IMR-90 (cell line): Measurements from ENCODE around the gene TMEM163. TPM values are rescaled to one million over a fixed set of nuclear protein-coding genes. Genes with fewer than 3 reads are reported as not detected.

ENCODE experiments used
- ATAC-seq: fragments of 200-7000 bp; cut with Tn5 transposase; 2 replicates; pipeline ENCODE4 v1.9.1; 2020; ENCODE audit warnings: low read depth, mild to moderate bottlenecking, moderate library complexity
- BruUV-seq: library from RNA; stranded (reverse); fragments of 400-500 nt; replicated peaks from 2 replicates; lab custom pipeline; 2021; lab: Mats Ljungman, UMichigan
- CTCF ChIA-PET: fragments of 300-600 bp; formaldehyde crosslinking; extraction: SDS; loops from one replicate; lab custom pipeline; 2021; ENCODE audit warnings: antibody characterized with exemption; lab: Yijun Ruan, JAX
- POLR2A ChIA-PET: fragments of 300-600 bp; sonication (Branson Sonifier 250); formaldehyde crosslinking; loops from one replicate; lab custom pipeline; 2022; ENCODE audit warnings: antibody characterized with exemption; ENCODE audit not compliant: unreplicated experiment; lab: Charles Lee
- DNase-seq: peaks from one replicate; pipeline ENCODE4 v3.0.0; 2013
- H2AFZ ChIP-seq: replicated peaks from 2 replicates; pipeline ENCODE3; 2013; ENCODE audit warnings: low read length, mild to moderate bottlenecking; ENCODE audit not compliant: poor library complexity
- H2AK5ac ChIP-seq: 2 replicates; pipeline ENCODE4 v1.6.1; 2013; ENCODE audit warnings: low read depth, low read length, inconsistent platforms
- H2AK9ac ChIP-seq: replicated peaks from 2 replicates; pipeline ENCODE3; 2013; ENCODE audit warnings: mild to moderate bottlenecking, low read depth, low read length, moderate library complexity; ENCODE audit not compliant: poor library complexity
- H2BK120ac ChIP-seq: 2 replicates; pipeline ENCODE4 v1.6.1; 2013; ENCODE audit warnings: low read depth, low read length, inconsistent platforms
- H2BK15ac ChIP-seq: 3 replicates; pipeline ENCODE4 v1.6.1; 2013; ENCODE audit warnings: low read depth, low read length, inconsistent platforms
- H2BK20ac ChIP-seq: 2 replicates; pipeline ENCODE4 v1.6.1; 2013; ENCODE audit warnings: low read depth, mild to moderate bottlenecking, inconsistent platforms, low read length, moderate library complexity
- H2BK5ac ChIP-seq: 2 replicates; pipeline ENCODE4 v1.6.1; 2013; ENCODE audit warnings: mild to moderate bottlenecking, low read depth, low read length, inconsistent platforms; ENCODE audit not compliant: poor library complexity, severe bottlenecking
- H3K14ac ChIP-seq: replicated peaks from 2 replicates; pipeline ENCODE4 v1.6.1; 2013; ENCODE audit warnings: low read depth, low read length, inconsistent platforms
- H3K18ac ChIP-seq: 2 replicates; pipeline ENCODE4 v1.6.1; 2013; ENCODE audit warnings: low read depth, low read length, control low read depth
- H3K23ac ChIP-seq: 2 replicates; pipeline ENCODE4 v1.6.1; 2013; ENCODE audit warnings: low read depth, low read length, inconsistent platforms
- H3K27ac ChIP-seq: 2 replicates; pipeline ENCODE4 v1.5.1; 2013; ENCODE audit warnings: mild to moderate bottlenecking, control low read depth, low read length; ENCODE audit not compliant: insufficient read depth
- H3K27me3 ChIP-seq: 2 replicates; pipeline ENCODE4 v1.6.1; 2013; ENCODE audit warnings: low read length; ENCODE audit not compliant: control insufficient read depth, insufficient read depth
- H3K36me3 ChIP-seq: 2 replicates; pipeline ENCODE4 v1.6.1; 2013; ENCODE audit warnings: low read length, mixed read lengths; ENCODE audit not compliant: control insufficient read depth, insufficient read depth
- H3K4ac ChIP-seq: 2 replicates; pipeline ENCODE4 v1.6.1; 2013; ENCODE audit warnings: low read depth, low read length, inconsistent platforms
- H3K4me1 ChIP-seq: 2 replicates; pipeline ENCODE4 v1.6.1; 2013; ENCODE audit warnings: low read length, mixed read lengths; ENCODE audit not compliant: control insufficient read depth, insufficient read depth
- H3K4me2 ChIP-seq: 2 replicates; pipeline ENCODE4 v1.6.1; 2013; ENCODE audit warnings: low read depth, mild to moderate bottlenecking, control low read depth, low read length, moderate library complexity
- H3K4me3 ChIP-seq: 2 replicates; pipeline ENCODE4 v1.5.1; 2013; ENCODE audit warnings: low read depth, mild to moderate bottlenecking, control low read depth, low read length, moderate library complexity; ENCODE audit not compliant: insufficient read depth
- H3K56ac ChIP-seq: 2 replicates; pipeline ENCODE4 v1.6.1; 2013; ENCODE audit warnings: low read length, inconsistent platforms; ENCODE audit not compliant: insufficient read depth; ENCODE audit errors: extremely low read depth
- H3K79me1 ChIP-seq, 2 experiments: 2 replicates each; pipeline ENCODE4 v1.6.1; 2013; ENCODE audit warnings: low read length in 2 of 2, inconsistent platforms in 1 of 2, low read depth in 1 of 2
- H3K9ac ChIP-seq: 2 replicates; pipeline ENCODE4 v1.6.1; 2013; ENCODE audit warnings: low read depth, low read length, control low read depth
- H3K9me1 ChIP-seq: 2 replicates; pipeline ENCODE4 v1.6.1; 2013; ENCODE audit warnings: low read length, inconsistent platforms; ENCODE audit not compliant: insufficient read depth
- H3K9me3 ChIP-seq: 2 replicates; pipeline ENCODE4 v1.6.1; 2013; ENCODE audit warnings: low read length; ENCODE audit not compliant: control insufficient read depth, insufficient read depth
- H4K20me1 ChIP-seq: 2 replicates; pipeline ENCODE4 v1.6.1; 2013; ENCODE audit warnings: low read length, inconsistent platforms; ENCODE audit not compliant: insufficient read depth
- H4K5ac ChIP-seq: 2 replicates; pipeline ENCODE4 v1.6.1; 2013; ENCODE audit warnings: mild to moderate bottlenecking, low read depth, low read length, control low read depth
- H4K8ac ChIP-seq, 2 experiments: 2 replicates each; pipeline ENCODE4 v1.6.1; 2013; ENCODE audit warnings: low read depth in 2 of 2, low read length in 2 of 2, control low read depth in 1 of 2, inconsistent platforms in 1 of 2
- H4K91ac ChIP-seq: 2 replicates; pipeline ENCODE4 v1.6.1; 2013; ENCODE audit warnings: low read depth, low read length, inconsistent platforms; ENCODE audit not compliant: insufficient read depth
- BHLHE40 ChIP-seq: fragments of 150-350 bp; IDR thresholded peaks from 2 replicates; pipeline ENCODE4 v1.6.1; 2016; ENCODE audit warnings: mild to moderate bottlenecking, low read depth, low read length
- CEBPB ChIP-seq: IDR thresholded peaks from 2 replicates; pipeline ENCODE4 v1.6.1; 2012; ENCODE audit warnings: low read depth, low read length, improper control_type of control experiment
- ELK1 ChIP-seq: fragments of 150-350 bp; IDR thresholded peaks from 2 replicates; pipeline ENCODE4 v1.6.1; 2016; ENCODE audit warnings: low read depth, mild to moderate bottlenecking, low read length, moderate library complexity, borderline replicate concordance
- FOS ChIP-seq: fragments of 150-350 bp; IDR thresholded peaks from 2 replicates; pipeline ENCODE4 v1.6.1; 2016; ENCODE audit warnings: low read depth, low read length
- MAZ ChIP-seq: IDR thresholded peaks from 2 replicates; pipeline ENCODE4 v1.6.1; 2012; ENCODE audit warnings: low read depth, mild to moderate bottlenecking, low read length, improper control_type of control experiment, moderate library complexity, borderline replicate concordance
- MXI1 ChIP-seq: IDR thresholded peaks from 2 replicates; pipeline ENCODE4 v1.6.1; 2012; ENCODE audit warnings: low read depth, mild to moderate bottlenecking, low read length, moderate library complexity, borderline replicate concordance
- NFE2L2 ChIP-seq: fragments of 150-350 bp; IDR thresholded peaks from 2 replicates; pipeline ENCODE4 v1.6.1; 2016; ENCODE audit warnings: low read depth, mild to moderate bottlenecking, low read length
- POLR2A ChIP-seq: IDR thresholded peaks from 2 replicates; pipeline ENCODE4 v1.6.1; 2012; ENCODE audit warnings: mild to moderate bottlenecking, low read depth, low read length
- RFX5 ChIP-seq: IDR thresholded peaks from 2 replicates; pipeline ENCODE4 v1.8.0; 2012; ENCODE audit warnings: low read depth, mild to moderate bottlenecking, low read length, moderate library complexity
- USF2 ChIP-seq: fragments of 150-350 bp; IDR thresholded peaks from 2 replicates; pipeline ENCODE4 v1.6.1; 2017; ENCODE audit warnings: mild to moderate bottlenecking, antibody characterized with exemption, low read length, low read depth
- WGBS, 2 experiments: methylation state at CpG; one replicate each; pipeline versions ENCODE4 v1.1.5 to v1.1.7; 2013; ENCODE audit warnings: missing lambda C conversion rate in 2 of 2; ENCODE audit not compliant: insufficient read length in 1 of 2; ENCODE audit errors: extremely low coverage in 2 of 2; 5-methylcytosine and 5-hydroxymethylcytosine counted together
- dilution Hi-C: fragments of 300-500 bp; cut with HindIII; formaldehyde crosslinking; loops from one replicate; pipeline ENCODE4 v1.14.3; 2018; ENCODE audit warnings: low sequenced_read_pairs; ENCODE audit not compliant: unreplicated experiment
- in situ Hi-C: fragments of 300-500 bp; cut with MboI; formaldehyde crosslinking; loops from 3 replicates; pipeline ENCODE4 v1.14.3; 2019; ENCODE audit warnings: low sequenced_read_pairs, inconsistent platforms, mixed read lengths
- intact Hi-C: fragments of 100-400 bp; cut with micrococcal nuclease; formaldehyde crosslinking; loops from 2 replicates; pipeline ENCODE4 v1.10.0; 2022
- polyA plus RNA-seq, 3 experiments: library from polyadenylated mRNA; depleted of rRNA; stranded (reverse); fragments of >200 nt; gene quantifications; 2 replicates each; pipeline ENCODE4 v1.2.3, GENCODE V29; 2012; ENCODE audit warnings: low replicate concordance in 1 of 3
- total RNA-seq: library from RNA; depleted of rRNA; stranded (reverse); fragments of >200 nt; gene quantifications from 2 replicates; pipeline ENCODE4 v1.2.3, GENCODE V29; 2012

The TMEM163 gene
- total and polyA plus RNA-seq, 2 of the 4 experiments (the other 2 are of a cell fraction): not detected

- TF ChIP-seq CEBPB: no peak
- no peak for TF ChIP-seq NFE2L2
- TF ChIP-seq USF2: no peak
- no peak for TF ChIP-seq RFX5
- no peak for TF ChIP-seq POLR2A
- no peak for TF ChIP-seq FOS
- TF ChIP-seq MXI1: no peak
- TF ChIP-seq BHLHE40: no peak
- TF ChIP-seq ELK1: no peak
- TF ChIP-seq MAZ: no peak
- dilution Hi-C loops: no loop called here
- H3K4me2 ChIP-seq: no peak overlapping the region
Measured at GRCh38 chr2:134527381-134527780, 191.4 kb downstream of the TMEM163 start.

More at GRCh38 chr2:134527381-134527780, 191.4 kb downstream of the TMEM163 start:
- DNase-seq (no peak), ATAC-seq (no peak)
- intact Hi-C loops (no loop called here), in situ Hi-C loops (no loop called here)
- no peak overlapping the region for H3K27ac ChIP-seq
- H3K9ac ChIP-seq: no peak overlapping the region
- no peak overlapping the region for H3K23ac ChIP-seq
- H4K5ac ChIP-seq: no peak overlapping the region
- H3K27me3 ChIP-seq: peaks cover 16% of the 10 kb centered on the region
- WGBS, 2 experiments: 40% methylated on average over 1 of the region's 6 CpGs; no CpG with 5 or more reads in 1 of the 2 experiments
- BruUV-seq: no TSS peak
- H2BK20ac ChIP-seq: no peak overlapping the region
- H4K20me1 ChIP-seq: no peaks in the 10 kb centered on the region
- no peak overlapping the region for H2AK9ac ChIP-seq
- H2AK5ac ChIP-seq: no peak overlapping the region
- no peaks in the 10 kb centered on the region for H3K9me1 ChIP-seq
- no peaks in the 10 kb centered on the region for H3K4me1 ChIP-seq
- no peak overlapping the region for H2BK120ac ChIP-seq
- no peak overlapping the region for H2BK5ac ChIP-seq
- no peak overlapping the region for H4K8ac ChIP-seq
- CTCF ChIA-PET: no interaction called here
- H3K79me1 ChIP-seq: no peaks in the 10 kb centered on the region
- no peak overlapping the region for H2BK15ac ChIP-seq
- H4K91ac ChIP-seq: no peak overlapping the region
- H3K4me3 ChIP-seq: no peak overlapping the region
- H3K14ac ChIP-seq: no peak overlapping the region
- POLR2A ChIA-PET: no interaction called here
- no peaks in the 10 kb centered on the region for H3K36me3 ChIP-seq
- H3K18ac ChIP-seq: no peak overlapping the region
- H3K9me3 ChIP-seq: no peaks in the 10 kb centered on the region
- no peak overlapping the region for H2AFZ ChIP-seq
- no peak overlapping the region for H3K56ac ChIP-seq
- no peak overlapping the region for H3K4ac ChIP-seq
